ENCODE data around the gene TBP. TPM values are rescaled to one million over a fixed set of nuclear protein-coding genes. Genes with fewer than 3 reads are reported as not detected.
"Not testable (repeated sequence)": the region's sequence is repeated elsewhere in the genome, so short reads cannot be mapped to it uniquely, and the experiment has no call there.

The TBP gene
- total and polyA plus RNA-seq, 2 experiments from 2014 or later = 24.6 to 27.5 TPM

GRCh38 chr6:170522565-170523183, 31.5 kb upstream of the TBP start:
- H3K9me3 ChIP-seq (ENCODE audit: low read depth) = no peaks in the 10 kb centered on the region
- no peaks in the 10 kb centered on the region for H3K36me3 ChIP-seq
- peak; percentile 41 for TF ChIP-seq CTCF (IDR thresholded peaks at IDR 0.05; ENCODE audit: low read depth, low read length)
- peak; percentile 22 to 54 for DNase-seq (ENCODE audit: low read depth in 1 of 2, low spot score in 1 of 2)
- H3K4me3 ChIP-seq = no peak overlapping the region
- peaks cover 24% of the 10 kb centered on the region for H3K4me1 ChIP-seq (ENCODE audit: low read depth)
- H3K27me3 ChIP-seq = no peaks in the 10 kb centered on the region
- H3K27ac ChIP-seq = peak overlapping the region; percentile 94

GRCh38 chr6:170523256-170524171, 30.7 kb upstream of the TBP start:
- no peaks in the 10 kb centered on the region for H3K27me3 ChIP-seq
- no peak for TF ChIP-seq CTCF (IDR thresholded peaks at IDR 0.05; ENCODE audit: low read depth, low read length)
- peak overlapping the region; percentile 94 for H3K27ac ChIP-seq

GRCh38 chr6:170524172-170524502, 30.0 kb upstream of the TBP start:
- no peaks in the 10 kb centered on the region for H3K9me3 ChIP-seq (ENCODE audit: low read depth)
- peaks cover 24% of the 10 kb centered on the region for H3K4me1 ChIP-seq (ENCODE audit: low read depth)
- peak overlapping the region; percentile 94 for H3K27ac ChIP-seq
- no peaks in the 10 kb centered on the region for H3K27me3 ChIP-seq
- no peak for TF ChIP-seq CTCF (IDR thresholded peaks at IDR 0.05; ENCODE audit: low read depth, low read length)
- H3K4me3 ChIP-seq = no peak overlapping the region
- no peak for DNase-seq (ENCODE audit: low read depth in 1 of 2, low spot score in 1 of 2)
- no peaks in the 10 kb centered on the region for H3K36me3 ChIP-seq

More at GRCh38 chr6:170523256-170524171, 30.7 kb upstream of the TBP start:
- no peaks in the 10 kb centered on the region for H3K36me3 ChIP-seq
- no peak overlapping the region for H3K4me3 ChIP-seq
- no peaks in the 10 kb centered on the region for H3K9me3 ChIP-seq (ENCODE audit: low read depth)
- DNase-seq (ENCODE audit: low read depth in 1 of 2, low spot score in 1 of 2) = peak in 1 of 2 donors; percentile 61
- H3K4me1 ChIP-seq (ENCODE audit: low read depth) = peaks cover 24% of the 10 kb centered on the region

GRCh38 chr6:170525795-170526194, 28.4 kb upstream of the TBP start:
- H3K9me3 ChIP-seq (ENCODE audit: low read depth) = no peaks in the 10 kb centered on the region

DNA sequence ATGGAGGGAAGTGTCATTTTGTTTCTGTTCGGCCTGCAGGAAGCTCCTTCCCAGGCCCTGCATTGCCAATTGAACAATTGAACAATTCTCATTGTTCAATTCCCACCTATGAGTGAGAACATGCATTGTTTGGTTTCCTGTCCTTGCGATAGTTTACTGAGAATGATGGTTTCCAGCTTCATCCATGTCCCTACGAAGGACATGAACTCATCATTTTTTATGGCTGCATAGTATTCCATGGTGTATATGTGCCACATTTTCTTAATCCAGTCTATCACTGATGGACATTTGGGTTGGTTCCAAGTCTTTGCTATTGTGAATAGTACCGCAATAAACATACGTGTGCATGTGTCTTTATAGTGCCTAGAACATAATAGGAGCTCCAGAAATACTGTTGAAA, 26.2 kb upstream of the TBP start:
- H3K27me3 ChIP-seq; H3K4me3 ChIP-seq; H3K9me3 ChIP-seq (ENCODE audit: low read depth); DNase-seq (ENCODE audit: low read depth in 1 of 2, low spot score in 1 of 2); H3K27ac ChIP-seq; H3K36me3 ChIP-seq: not testable (repeated sequence)
- H3K4me1 ChIP-seq (ENCODE audit: low read depth) = peaks cover 17% of the 10 kb centered on the region

More at GRCh38 chr6:170525795-170526194, 28.4 kb upstream of the TBP start:
- Histone ChIP-seq H3K27me3 (no peaks in the 10 kb centered on the region), H3K4me1 (ENCODE audit: low read depth) (peaks cover 24% of the 10 kb centered on the region), H3K36me3 (no peaks in the 10 kb centered on the region), H3K4me3 (no peak overlapping the region), H3K27ac (no peak overlapping the region)
- no peak for DNase-seq (ENCODE audit: low read depth in 1 of 2, low spot score in 1 of 2)
- no peak for TF ChIP-seq CTCF (IDR thresholded peaks at IDR 0.05; ENCODE audit: low read depth, low read length)
